Measurements from ENCODE around the gene LRRC27.
"Not testable (repeated sequence)": the region's sequence is repeated elsewhere in the genome, so short reads cannot be mapped to it uniquely, and the experiment has no call there.

LRRC27 gene

DNA sequence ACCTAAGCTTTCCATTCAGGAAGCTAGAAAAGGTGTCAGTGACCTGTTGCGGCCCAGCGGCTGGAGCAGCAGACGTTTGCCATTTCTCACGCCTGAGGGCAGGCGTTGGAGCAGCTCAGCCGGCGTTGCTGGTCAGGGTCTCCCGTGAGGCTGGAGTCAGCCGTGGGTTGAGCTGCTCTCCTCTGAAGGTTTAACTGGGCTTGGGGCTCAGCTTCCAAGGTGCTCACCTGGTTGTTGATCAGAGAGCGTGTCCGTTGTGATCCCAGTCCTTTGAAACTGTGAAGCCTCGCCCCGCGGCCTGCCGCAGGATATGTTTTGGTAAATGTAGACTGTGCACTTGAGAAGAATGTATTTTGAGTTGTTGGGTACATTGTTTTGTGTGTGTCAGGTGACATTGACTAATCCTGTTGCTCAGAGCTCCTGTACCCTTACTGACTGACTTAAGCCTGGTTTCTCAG, 44.4 kb downstream of the LRRC27 start:
- DNase-seq: no peak

DNA sequence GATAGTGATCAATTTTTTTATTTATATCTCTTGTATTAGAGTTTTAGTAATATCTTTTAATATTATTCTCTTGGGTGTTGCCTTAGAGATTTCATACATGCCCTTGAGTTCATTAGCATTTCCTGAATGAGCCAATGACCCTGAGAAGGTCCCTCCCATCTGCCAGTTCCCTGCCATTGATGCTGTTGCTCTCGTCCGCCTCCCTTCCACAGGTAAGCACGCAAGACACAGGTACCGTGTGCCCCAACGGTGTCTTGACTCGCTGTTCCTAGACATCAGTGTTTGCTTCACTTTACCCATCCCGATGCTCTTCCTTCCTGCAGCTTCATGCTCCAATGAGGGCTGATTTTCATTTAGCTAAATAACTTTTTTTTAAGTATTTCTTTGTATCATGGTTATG, 45.3 kb downstream of the LRRC27 start:
- DNase-seq: no peak

DNA sequence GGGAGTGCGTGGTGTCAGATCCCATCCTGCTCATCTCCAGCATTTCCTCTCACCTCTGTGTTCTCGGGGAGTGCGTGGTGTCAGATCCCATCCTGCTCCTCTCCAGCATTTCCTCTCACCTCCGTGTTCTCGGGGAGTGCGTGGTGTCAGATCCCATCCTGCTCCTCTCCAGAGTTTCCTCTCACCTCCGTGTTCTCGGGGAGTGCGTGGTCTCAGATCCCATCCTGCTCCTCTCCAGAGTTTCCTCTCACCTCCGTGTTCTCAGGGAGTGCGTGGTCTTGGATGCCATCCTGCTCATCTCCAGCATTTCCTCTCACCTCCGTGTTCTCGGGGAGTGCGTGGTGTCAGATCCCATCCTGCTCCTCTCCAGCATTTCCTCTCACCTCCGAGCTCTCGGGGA, 47.0 kb downstream of the LRRC27 start:
- not testable (repeated sequence) for DNase-seq

DNA sequence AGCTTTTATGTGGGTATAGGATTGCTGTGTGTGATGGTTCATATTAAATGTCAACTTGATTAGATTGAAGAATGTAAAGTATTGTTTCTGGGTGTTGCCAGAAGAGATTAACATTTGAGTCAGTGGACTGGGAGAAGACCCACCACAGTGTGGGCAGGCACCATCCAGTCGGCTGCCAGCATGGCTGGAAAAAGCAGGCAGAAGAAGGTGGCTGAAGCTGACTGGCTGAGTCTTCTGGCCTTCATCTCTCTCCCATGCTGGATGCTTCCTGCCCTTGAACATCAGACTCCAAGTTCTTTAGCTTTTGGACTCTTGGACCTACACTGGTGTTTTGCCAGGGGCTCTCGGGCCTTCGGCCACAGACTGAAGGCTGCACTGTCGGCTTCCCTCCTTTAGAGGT, 49.0 kb downstream of the LRRC27 start:
- DNase-seq: not testable (repeated sequence)

DNA sequence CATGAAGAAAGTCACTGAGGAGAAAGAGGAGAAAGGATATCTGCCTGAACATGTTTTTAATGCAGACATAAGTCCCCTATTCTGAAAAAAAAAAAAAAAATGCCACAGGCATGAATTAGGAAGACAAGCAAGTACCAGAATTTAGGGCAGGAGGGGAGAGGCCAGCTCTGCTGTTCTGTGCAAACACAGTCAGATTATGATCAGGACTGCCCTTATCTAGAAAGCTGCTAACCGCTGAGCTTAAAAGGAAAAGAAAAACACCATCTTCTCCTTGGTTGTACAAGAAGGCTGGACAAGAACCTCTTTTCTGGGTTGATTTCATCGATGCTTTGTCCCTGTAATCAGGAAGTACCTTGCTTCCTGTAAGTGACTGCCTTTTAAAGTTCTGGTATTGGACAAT, 49.7 kb downstream of the LRRC27 start:
- no peak for DNase-seq

DNA sequence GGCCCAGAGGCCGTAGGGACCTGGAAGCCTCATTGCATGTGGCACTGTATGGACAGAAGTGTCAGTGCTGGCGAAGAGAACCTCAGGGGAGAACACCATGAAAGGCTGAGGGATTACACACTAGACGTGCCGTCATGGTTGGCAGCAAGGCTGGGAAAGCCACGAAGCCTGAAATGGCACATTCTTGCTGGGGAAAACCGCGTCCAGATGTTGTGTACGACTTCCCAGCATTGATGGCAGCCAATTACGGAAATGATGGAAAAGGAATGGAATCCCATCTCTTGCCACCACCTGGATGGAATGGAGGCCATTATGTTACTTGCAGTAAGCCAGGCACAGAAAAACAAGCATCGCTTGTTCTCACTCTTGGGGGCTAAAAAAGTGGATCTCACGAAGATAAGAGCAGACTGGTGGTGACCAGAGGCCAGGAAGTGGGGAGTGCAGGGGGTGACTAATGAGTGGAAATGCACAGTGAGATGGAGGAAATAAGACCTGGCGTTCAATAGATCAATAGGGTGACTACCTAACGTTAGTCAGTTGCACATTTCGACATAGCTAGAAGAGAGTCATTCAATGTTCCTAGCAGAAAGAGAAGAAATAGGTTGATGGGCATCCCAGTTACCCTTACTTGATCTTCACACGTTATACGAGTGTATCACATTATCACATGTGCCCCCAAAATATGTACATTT, 50.4 kb downstream of the LRRC27 start:
- DNase-seq: no peak

DNA sequence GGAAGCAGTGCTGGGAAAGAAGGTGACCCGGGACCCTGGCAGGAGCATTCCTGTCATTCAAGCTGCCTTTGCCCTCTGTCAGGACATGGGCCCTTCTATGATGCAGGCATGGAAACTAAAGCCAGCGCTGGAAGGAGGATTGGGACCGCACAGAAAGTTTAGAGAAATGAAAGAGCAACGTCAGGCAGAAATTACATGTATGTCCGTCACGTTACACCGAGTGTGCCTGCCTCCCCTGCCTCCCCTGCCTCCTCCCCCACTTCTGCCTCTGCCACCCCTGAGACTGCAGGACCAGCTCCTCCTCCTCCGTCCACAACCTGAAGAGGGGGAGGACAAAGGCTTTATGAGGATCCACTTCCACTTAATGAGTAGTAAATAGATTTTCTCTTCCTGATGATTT, 51.1 kb downstream of the LRRC27 start:
- DNase-seq: no peak

DNA sequence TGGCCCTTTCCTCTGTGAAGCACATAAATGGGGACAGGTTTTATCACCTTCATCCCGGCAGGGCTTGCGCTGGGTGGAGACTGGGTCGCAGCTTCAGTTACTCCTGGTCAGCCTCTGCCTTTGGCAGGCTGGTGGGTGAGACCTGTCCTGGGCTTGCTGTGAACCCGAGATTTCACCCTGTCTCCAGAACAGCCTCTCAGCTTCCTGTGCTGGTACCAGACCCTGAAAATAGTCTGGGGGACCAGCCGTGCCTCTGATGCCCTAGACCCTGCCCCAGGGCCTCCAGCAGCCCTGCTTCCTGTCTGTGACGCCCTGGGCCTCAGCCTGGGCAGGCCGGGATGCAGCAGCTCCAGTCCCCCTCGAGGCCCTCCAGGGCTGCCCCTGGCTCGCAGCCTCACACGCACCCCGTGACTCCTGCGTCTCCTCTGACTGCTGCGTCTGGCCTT, 51.8 kb downstream of the LRRC27 start:
- no peak for DNase-seq

DNA sequence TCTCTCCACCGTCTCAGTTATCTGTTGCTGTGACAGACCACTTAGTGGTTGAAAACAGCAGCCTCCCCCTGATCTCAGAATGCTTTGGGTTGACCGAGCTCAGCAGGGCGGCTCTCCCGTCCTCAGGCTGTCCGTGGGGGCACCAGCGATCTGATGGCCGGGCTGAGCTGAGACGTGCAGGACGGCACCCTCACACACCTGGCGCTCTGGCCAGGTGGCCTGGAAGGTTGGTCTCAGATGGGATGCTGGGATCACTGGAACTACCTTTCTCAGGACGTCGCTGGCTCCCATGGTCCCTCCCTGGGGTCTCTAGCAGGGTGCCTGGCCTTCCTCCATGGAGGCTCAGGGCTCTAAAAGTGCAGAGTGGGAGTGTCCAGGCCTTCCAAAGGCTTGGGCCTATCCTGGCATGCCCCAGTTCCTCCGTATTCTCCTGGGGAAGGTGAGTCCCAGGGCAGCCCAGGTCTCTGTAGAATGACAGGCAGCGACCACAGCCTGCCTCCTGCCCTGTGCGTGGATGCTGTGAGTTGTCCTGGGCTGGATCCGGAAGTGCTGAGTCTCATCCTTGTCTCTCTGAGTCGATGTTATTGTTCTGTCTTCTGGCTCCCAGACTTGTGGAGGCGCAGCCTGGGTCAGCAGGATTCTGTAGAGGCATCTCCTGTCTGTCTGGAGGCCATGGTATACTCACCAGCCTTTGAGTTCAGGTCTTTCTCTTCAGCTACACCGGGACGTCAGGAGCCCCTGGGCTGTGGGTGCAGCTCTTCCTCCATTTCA, 52.8 kb downstream of the LRRC27 start:
- no peak for DNase-seq

DNA sequence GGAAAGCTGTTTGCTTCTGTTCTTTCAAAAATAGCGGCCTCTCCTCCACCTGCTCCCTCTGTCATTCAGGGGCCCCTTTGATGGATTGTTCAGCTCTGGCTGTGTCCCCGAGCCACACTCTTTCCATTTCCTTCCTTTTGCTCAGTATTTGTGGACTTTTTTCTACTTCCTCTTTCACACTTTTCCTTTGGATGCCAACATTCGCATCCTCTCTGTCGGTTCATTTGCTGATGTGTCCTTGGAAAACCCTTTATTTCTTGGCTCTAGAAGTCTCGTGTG, 53.3 kb downstream of the LRRC27 start:
- no peak for DNase-seq

DNA sequence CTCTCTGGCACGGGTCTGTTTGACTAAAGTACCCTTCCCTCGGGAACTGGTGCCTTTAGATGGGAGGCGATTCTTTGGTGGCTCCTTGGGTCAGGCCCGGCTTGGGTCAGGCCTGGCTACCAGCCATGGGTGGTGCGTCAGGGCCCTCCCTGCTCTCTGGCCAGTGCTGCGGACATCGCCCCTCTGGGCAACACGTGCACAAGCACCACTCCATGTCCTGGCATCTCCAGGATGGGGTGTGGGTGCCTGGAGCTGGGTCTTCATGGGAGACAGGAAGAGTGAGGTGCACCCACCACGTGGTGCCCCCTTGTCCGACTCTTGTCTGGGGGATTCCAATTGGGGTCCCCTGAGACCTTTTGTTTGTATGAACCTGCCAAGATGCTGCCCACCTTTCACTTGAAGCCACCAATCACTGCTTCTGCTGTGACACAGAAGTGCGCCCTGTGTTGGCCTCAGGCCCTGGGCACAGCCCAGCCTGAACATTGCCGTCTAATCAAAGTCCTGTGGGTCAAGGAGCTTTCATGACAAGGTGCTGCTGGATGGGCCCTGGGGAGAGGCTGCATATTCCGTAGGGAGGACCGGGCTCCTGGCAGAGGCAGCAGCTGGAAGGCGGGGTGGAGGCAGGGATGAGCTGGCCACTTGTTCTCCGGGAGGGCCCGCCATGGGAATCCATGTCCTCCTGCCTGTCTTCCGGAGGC, 53.9 kb downstream of the LRRC27 start:
- no peak for DNase-seq

DNA sequence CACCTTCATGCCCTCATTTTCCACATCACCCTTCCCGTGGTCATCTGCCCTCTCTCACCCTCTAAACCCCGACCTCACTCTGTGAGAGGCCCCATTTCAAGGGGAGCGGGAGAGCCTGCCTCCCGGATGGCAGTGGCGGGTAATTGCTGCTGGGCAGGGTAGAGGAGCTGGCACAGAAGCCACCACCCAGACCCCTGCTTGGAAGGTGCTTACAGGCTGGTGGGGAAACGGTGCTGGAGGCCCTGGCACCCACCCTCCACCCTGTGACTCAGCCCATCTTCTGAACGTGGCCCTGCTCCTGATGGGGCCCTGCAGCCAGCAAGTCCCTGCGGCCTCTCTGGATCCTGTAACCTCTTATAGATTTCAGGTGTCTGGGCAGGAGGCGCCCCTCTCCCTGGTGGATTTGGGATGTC, 54.4 kb downstream of the LRRC27 start:
- DNase-seq: no peak

DNA sequence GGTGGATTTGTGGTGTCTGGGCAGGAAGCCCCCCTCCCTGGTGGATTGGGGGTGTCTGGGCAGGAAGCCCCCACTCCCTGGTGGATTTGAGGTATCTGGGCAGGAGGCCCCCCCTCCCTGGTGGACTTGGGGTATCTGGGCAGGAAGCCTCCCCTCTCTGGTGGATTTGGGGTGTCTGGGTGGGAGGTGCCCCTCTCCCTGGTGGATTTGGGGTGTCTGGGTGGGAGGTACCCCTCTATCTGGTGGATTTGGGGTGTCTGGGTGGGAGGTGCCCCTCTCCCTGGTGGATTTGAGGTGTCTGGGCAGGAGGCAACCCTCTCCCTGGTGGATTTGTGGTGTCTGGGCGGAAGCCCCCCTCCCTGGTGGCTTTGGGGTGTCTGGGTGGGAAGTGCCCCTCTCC, 54.9 kb downstream of the LRRC27 start:
- not testable (repeated sequence) for DNase-seq

DNA sequence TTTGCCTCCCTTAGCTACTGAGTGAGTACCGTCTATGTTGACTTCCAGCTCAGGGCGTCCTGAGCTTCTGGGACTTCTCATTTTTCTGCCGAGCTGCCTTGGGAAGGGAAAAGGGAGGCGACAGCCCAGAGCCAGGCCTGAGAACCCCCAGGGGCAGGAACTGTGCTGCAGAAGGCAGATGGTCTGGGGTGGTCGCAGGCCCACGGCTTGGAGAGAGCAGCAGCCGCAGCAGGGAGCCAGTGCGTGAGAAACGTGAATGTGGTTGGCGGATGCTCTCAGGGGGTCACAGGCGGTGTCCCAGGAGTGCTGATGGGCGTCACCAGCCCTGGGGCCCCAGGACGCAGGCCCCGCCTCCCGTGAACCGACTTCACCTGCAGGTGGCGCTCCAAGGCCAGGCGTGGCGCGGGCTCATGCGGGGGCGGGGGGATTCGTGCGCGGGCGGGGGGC, 55.8 kb downstream of the LRRC27 start:
- DNase-seq: peak; percentile 79

DNA sequence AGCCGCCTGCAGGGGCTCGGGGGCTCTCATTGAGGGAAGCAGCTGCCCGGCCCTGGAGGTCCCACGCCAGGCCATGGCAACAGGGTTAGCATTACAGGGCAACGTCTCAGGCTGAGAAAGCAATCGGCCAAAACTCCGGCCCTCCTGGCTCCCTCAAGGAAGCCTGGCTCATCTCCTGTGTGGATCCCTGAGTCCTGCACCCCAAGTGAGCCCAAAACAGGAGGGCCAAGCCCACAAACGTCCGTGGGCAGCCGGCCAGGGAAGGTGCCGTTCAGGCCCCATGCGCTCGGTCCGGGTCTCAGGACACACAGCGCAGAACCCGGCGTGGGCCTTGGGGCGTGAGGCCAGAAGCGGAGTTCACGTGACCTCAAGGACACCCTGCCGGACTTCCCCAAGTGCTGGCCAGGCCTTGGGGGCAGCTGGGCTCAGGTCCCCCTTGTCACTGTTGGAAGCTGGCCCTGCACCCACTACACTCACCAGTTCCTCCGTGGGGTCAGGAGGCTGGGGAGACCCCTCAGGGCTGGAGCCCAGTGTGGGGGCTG, 57.0 kb downstream of the LRRC27 start:
- no peak for DNase-seq

DNA sequence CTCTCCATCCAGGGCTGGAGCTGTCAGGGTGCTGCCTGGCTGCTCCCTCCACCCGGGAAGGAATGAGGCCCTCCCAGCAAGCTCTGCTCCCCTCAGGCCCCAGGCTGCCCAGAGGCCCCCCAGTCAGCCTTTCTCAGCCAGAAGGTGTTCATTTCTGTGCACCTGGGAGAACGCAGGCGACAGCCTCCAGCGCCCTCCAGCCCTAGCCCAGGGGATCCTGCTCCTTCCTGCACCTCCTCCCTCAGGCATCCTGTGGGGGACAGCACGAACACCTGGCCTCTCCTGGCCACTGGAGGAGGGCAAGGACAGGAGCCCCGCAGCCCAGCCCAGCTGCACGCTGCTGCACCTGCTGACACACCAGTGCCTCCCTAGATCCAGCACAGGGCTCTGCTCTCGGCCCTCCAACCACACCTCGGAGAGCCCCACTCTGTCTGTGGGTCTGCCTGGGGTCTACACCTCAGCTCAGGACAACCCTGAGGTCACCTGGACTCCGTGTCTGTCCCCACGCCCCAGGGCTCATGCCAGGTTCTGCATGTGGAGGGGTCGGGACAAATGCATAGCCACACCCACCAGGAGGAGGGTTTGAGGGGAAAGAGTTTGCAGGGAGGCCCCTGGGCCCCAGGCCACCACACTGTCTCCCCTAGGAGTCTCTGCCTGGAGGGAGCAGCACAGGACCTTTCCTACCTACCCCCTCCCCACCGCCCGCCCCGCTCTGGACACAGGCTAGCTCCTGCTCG, 57.6 kb downstream of the LRRC27 start:
- no peak for DNase-seq

DNA sequence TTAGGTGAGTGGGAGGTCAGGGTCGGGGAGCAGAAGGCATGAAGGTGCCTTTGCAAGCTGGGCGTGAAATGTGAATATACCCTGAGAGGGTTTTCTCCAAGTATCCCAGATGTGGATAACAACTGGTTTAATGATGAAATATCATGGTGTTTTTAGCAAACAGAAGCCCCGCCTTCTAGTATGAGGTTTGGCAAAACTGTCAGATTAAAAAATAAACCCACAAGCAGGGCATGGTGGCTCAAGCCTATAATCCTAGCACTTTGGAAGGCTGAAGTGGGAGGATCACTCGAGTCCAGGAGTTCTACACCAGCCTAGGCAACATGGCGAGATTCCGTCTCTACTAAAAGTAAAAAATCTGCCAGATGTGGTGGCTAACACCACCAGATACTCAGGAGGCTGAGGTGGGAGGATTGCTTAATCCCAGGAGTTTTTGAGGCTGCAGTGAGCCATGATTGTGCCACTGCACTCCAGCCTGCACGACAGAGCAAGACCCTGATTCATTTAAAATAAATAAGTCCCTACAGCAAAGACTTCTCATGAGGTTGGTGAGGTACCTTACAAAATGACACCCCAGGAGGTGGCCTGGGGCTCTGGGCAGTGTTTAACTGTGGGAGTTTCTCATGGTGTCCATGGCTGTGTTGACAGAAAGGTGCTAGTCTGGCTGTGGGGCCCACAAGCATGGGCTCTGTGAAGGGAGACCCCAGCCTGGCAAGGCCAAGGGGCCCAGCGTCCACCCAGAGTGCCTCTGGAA, 58.4 kb downstream of the LRRC27 start:
- DNase-seq: no peak

DNA sequence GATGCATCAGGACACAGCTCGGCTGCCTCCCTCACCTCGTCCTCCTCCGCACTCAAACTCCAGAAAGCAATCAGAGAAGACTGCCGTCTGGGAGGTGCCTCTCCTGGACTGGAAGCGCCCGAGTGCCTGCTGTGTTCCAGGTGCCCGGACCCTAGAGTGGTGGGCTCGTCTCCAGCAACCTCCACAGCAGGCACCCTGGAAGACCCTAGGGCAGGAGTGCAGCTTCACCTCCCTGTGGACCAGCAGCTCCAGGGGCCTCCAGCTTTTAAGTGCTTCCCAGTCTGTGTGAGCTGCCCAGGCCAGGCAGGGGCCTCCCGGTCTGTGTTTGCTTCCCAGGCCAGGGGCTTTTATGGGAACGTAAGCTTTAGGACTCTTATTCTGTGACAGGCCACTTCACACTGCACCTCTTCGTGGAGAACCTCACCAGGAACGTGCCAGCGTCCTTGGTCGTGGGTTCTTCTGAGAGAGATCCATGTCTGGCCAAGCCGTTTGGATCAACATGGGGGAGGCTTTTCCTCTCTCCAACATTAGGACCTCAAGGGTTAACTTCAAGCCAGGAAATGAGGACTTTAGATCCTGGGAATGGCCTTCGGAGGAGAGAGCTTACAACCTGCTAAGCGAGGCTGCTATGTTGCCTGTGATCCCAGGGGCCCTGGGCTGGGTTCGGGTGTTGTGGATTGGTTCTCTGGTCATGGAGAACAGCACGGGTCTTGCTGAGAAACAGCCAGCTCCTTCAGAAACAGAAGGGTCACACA, 59.1 kb downstream of the LRRC27 start:
- no peak for DNase-seq

DNA sequence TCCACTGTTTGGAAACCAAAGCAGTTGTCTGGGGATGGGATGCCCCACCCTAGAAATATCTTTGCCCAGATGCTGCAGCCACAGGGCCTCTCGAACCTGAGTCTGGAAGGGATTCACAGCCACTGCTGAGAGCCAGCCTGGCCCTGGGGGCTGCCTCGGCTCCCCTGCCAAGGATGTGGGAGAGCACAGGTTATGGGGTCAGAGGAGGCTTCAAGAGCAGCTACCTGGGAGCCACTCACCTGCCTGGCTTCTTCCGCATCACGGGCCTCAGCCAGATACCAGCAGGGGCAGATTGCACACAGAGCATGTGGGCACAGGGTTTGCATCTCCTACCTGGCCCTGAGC, 59.7 kb downstream of the LRRC27 start:
- no peak for DNase-seq

DNA sequence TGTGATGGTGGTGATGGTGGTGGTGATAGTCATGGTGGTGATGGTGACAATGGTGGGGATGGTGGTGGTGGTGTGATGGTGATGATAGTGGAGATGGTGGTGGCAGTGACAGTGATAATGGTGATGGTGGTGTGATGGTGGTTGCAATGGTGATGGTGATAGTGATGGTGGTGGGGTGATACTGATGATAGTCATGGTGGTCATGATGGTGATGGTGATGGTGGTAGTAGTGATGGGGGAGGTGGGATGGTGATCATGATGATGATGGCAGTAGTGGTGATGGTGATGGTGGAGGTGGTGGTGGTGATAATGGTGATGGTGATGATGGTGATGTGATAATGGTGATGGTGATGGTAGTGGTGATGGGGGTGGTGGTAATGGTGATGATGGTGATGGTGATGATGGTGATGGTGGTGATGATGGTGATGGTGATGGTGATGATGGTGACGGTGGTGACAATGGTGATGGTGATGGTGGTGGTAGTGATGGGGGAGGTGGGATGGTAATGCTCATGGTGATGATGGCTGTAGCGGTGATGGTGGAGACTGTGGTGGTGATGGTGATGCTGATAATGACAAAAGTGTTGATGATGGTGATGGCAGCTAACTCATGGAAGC, 60.3 kb downstream of the LRRC27 start:
- peak; percentile 27 for DNase-seq
